GM19035 (cell line): ENCODE measurements around the gene LILRA5.
"Not testable (repeated sequence)": the region's sequence is repeated elsewhere in the genome, so short reads cannot be mapped to it uniquely, and the experiment has no call there.

ENCODE experiments used
- ATAC-seq: cut with Tn5 transposase; IDR thresholded peaks from one replicate; pipeline ENCODE4 v1.9.1; 2021; ENCODE audit not compliant: unreplicated experiment

The LILRA5 gene

DNA sequence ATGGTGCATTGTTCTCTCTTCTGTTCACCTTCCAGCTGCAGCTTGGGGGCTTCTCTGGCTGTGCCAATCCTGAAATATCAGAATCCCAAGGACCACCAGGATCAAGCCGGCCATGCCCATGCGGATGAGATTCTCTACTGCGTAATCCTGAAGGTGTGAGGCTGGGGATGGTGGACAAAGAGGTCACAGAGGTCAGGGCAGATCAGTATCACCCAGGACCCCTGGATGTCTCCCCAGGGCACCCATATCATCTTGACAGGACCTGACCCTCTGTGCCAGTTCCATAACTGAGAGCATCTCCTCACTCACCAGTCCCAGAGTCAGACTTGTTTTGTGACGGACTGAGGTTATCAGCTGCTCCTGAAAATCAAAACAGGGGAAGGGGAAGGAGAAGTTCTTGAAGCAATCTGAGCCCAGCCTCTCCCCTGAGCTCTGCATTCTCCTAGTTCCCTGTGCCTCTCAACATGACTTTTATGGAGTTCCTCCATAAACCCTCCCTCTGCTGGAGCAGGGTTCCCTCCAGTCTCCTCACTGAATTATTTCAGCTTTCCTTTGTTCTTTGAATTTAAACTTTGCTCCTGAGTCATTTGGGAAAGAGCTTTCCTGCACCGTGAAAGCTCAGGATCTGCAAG is 5.5 kb downstream of the LILRA5 start:
- no peak for ATAC-seq

DNA sequence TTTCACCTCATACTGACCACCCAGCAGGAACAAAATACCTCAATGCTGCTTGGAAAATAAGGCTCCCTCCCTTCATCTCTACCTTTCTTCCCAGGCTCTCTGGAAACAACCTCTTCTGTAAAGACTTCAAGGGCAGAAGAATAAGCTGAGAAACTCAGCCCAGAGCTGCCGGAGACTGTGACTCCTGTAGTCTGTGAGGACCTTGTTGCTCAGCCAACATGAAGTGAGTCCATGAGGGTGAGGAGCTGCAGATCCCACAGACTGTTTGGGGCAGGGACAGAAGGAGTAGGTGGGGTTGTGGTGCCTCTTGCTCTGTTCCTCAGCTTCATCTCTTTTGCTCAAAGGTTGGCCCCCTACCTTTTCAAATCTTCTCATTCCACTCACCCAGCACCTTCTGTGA is 7.8 kb downstream of the LILRA5 start:
- no peak for ATAC-seq

DNA sequence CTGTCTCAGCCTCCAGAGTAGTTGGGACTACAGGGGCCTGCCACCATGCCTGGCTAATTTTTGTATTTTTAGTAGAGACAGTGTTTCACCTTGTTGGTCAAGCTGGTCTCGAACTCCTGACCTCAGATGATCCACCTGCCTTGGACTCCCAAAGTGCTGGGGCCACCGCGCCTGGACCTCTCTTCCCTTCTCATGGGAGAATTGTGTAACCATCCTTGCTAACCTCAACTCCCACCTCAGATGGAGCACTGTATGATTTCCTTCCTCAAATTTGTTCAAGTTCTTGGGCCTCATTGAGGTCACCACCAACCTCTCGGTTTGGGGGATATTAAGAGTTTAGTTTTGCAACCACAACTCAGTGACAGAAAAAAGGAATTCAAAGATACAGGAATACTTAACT is 10.7 kb downstream of the LILRA5 start:
- no peak for ATAC-seq

DNA sequence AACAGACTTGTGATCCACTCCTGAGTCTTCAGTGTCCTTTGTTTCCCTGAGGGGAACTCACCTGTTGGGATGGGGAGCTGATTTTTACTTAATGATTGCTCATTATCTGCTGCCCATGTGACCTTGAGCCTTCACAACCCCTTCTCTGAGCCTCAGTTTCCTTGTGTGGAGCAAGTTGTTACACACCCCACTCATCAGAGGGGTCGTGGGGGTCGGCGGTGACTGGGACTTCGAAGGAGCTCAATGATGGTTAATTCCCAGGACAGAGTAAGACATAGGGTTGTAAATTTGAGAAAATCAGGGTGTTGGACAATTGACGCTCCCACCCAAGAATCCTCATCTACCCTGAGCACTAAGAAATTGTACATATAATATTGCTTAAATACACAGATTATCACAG is 13.5 kb downstream of the LILRA5 start:
- ATAC-seq = no peak

DNA sequence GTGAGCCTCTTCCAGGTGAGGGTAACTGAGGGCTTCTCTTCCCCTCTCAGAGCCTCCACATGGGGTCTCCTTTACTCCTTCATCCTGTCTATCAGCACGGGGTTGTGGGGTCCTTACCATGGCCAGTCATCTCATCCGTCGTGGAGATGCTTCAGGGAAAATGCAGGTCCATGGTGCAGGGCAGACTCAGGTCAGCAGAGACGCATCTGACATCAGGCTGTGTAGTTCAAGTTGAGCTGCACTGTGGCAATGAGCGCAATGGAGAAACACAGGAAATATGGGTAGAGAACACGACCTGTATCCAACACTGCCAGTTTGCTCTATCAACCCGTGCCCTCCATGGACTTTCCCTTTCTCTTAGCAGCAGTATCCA is 13.9 kb downstream of the LILRA5 start:
- ATAC-seq = no peak

DNA sequence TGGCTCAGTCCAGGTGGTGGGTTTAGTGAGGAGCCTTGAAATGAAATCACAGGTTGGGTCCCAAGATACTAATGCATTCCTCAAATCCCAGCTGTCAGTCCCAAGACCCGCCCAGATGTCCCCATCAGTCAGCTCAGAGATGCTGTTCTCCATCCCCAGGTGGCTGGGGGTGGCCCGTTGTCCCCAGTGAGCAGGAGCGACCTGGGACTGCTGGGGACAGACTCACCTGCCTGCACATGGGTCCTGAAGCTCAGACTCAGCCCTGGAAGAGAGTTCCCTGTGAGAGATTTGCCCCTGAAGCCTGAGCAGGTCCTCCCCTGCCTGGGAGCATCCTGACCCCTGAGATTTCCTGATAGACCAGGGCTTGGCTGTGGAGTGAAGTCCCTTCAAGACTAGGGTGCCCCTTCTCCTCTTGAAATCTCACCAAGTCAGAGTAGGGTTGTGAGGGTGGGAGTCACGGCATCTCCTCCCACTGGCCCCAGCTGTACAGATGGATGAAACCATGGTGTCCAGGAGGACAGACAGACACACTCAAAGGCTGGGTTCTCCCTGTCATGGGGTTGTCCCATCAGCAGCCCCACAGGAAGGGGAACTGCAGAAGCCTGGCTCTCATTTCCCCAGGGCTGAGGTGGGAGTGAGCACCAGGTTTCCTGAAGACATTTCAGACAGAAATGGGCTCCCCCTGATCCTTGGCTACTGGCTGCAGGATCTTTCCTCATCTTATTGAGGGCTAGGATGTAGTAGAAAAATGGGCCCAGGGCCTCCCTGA is 14.4 kb downstream of the LILRA5 start:
- no peak for ATAC-seq

DNA sequence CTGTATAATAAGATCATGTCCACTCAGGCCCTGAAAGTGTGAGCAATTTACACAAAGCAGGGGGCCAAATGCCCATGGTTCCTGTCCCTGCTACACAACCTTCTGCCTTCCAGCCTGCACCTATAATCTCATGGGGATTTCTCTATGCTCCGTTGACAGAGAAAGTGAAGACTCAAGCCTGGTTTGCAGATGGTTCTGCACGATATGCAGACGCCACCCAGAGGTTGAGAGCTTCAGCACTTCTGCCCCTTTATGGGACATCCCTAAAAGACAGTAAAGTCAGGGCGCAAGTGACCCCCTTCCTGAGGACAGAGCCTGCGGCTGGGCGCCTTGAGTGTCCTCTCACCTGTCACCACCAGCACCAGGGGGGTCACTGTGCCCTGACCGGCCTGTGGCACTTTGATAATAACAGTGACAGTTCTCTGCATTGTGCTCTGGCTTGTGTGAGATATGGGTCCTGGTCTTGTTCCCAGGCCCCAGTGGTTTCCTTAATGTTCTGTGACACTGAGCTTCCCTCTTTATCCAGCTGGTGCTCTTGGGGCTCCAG is 15.1 kb downstream of the LILRA5 start:
- ATAC-seq = no peak

DNA sequence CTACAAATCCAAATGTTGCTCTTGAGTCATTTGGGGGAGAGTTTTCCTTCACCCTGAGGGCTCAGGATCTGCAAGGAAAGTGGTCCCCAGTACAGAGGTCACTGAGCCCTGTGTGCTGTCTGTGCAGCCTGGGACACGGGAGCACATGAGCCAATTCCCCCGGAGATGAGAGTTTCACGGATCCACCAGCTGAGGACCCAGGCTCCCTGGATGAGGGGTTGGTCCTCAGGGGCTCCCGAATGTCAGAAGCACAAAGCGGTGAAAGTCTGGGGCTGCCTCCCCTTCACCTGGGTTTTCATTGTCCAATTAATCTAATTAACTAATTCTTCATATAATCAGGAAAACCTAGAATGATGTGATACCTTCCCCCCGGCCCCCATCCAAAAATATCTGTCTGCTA is 18.4 kb downstream of the LILRA5 start:
- no peak for ATAC-seq

DNA sequence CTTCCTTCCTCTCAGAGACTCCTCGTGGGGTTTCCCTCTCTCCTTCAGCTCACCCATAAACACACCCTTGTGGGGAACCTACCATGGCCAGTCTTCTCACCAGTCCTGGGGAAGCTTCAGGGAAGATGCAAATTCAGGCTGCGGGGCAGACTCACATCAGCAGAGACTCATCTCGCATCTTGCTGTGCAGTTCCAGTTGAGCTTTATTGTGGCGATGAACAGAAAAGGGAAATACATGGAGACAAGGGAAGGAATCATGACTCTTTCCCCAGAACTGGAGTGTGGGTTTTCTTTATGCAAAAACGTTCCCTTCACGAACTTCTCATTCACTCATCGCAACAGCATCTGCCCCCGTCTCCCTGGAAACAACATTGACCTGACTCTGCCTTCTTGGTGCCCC is 23.8 kb downstream of the LILRA5 start:
- ATAC-seq = not testable (repeated sequence)

DNA sequence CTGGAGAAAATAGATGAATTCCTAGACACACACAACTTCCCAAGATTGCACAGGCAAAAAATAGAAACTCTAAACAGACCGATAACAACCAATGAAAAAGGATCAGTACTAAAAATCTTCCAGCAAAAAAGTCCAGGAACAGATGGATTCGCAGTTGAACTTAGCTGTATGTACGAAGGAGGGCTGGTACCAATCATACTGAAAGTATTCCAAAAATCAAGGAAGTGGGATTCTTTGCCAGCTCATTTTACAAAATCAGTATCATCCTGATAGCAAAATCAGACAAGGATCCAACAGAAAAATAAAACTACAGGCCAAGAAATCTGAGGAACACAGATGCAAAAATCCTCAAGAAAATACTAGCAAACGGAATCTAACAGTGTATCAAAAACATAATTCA is 25.5 kb downstream of the LILRA5 start:
- ATAC-seq = no peak

DNA sequence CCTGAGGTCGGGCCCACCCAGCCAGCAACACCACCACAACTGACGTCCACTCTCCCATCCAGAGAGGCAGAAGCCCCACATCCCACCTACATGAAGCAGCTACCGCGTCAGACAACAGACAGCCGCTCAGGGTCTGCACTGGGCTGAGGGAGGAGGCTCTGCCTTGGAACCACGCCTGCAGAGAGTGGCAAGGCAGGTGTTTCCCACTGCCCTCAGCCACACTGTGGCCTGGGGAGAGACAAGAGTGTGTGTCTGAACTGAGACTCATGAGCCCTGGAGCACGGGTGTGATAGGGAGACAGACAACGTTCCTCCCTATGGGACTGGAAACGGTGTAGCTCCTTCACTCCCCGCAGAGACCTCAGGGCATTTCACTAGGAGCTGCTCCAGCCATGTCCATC is 26.7 kb downstream of the LILRA5 start:
- ATAC-seq = not testable (repeated sequence)

DNA sequence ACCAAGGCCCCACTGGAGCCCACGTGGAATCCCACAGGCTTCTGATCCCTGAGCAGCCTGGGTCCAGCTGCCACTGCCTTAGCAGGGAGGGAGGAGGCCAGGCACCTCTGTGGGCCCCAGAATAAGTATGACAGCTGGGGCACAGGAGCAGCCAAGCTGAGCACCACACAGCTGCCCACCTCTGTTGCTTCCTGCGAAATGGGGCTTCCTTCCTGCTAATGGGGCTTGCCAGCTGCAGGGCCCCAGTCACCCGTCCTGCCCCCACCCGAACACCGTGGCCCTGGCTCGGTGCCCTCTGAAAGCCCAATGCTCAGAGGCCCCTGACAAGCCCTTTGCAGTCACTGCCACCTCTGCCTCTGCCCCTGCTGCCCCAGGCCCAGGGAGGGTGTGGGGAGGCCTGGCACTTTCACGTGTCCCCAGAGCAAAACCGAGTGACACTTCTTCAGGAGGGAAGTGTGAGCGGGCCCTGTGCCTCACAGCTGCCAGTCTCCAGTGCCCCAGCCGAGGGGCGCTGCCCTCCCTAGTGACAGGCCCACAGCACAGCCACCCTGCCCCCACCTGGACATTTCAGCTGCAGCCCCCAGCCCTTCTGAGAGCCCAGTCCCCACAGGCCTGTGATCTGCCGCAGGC is 27.4 kb downstream of the LILRA5 start:
- not testable (repeated sequence) for ATAC-seq

DNA sequence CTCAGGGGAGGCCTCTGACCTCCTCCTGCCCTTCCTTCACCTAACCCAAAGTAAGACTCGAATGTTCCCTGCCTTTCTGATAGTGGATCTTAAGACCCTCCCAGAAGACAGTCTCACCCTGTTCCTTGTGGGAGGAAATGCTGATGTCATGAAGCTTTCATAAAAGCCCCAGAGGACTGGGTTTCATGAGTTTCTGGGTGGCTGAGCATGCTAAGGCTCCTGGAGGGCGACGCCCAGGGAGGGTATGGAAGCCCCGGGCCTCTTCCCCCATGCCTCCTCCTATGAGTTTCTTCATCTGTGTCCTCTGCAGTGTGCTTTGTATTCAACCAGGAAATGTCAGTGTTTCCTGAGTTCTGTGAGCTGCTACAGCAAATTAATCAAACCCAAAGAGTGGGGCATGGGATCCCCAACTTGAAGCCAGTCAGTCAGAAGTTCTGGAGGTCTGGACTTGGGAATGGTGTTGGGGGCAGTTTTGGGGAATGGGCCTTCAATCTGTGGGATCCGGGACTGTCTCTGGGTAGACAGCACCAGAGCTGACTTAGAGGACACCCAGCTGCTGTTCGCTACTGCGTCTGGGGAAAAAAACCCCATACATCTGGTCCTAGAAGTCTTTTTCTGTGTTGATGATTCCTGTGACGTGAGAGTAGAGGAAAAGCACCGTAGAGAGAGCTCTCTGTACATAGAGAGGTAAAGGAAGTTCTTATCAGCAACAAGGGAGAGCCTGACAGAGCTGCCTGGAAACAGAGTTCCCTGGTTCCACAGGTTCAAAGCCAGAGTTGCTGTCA is 30.1 kb downstream of the LILRA5 start:
- no peak for ATAC-seq

DNA sequence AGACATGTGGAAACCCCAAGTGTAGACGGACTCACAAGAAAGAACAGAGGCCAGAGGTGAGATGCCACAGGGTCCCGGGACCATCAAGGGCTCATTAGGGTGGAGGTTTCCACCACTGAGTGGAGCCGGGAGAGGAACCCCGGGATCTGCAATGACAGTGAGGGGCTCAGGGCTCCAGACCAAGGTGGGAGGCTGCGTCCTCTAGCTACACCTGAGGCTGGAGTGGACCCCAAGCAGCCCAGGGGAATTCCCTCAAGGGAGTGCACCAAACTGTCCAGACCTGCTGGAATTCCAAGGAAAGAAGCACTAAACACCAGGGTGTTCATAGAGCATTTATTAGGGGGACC is 31.3 kb downstream of the LILRA5 start:
- ATAC-seq = not testable (repeated sequence)

DNA sequence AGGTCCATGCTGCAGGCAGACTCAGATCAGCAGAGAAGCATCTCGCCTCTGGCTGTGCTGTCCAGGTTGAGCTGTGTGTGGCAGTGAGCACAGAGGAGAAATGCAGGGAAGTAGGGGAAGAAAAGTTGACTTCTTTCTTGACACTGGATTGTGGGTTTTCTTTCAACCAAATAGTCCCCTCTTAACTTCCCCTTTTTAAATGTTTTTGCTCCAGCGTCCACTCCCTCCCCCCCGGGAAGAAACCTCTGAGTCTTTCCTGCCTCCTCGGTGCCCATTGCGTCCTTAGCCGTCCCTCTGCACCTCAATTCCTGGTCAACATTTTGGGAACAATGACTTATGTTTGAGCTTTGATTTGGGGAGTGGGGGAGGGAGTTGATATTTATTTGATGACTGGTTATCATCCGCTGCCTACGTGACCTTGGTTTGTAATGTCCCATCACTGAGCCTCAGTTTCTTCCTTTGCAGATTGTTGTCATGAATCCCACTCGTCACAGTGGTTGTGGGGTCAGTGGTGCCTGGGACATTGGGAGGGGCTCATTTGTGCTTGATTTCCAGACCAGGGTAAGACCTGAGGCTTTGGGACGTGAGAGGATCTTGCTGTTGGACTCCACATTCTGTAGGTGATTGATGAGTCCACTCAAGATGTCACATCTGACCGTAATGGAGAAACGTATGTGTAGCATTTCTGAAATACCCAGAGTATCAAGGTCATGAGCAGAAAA is 31.8 kb downstream of the LILRA5 start, which contains the start of gene LILRB2:
Gene LILRB2, minus strand, starts transcription at position 104 of the 722 bp plus-strand sequence. CDS start 614 bp downstream, outside the sequence.
- no peak for ATAC-seq

DNA sequence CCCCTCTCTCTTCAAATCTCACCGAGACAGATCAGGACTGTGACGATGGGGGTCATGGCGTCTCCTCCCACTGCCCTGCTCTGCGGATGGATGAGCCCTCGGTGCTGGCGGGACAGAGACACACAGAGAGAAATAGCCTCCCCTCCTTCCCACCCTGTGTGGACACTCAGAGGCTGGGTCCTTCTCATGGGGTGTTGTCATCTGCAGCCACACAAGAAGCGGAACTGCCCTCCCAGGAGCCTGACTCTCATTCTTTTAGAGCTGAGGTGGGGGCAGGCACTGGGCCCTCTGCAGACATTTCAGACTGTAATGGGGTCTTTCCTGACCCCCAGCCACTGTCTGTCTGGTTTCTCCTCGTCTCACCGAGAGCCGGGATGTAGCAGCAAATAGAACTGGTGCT is 32.5 kb downstream of the LILRA5 start:
- not testable (repeated sequence) for ATAC-seq

DNA sequence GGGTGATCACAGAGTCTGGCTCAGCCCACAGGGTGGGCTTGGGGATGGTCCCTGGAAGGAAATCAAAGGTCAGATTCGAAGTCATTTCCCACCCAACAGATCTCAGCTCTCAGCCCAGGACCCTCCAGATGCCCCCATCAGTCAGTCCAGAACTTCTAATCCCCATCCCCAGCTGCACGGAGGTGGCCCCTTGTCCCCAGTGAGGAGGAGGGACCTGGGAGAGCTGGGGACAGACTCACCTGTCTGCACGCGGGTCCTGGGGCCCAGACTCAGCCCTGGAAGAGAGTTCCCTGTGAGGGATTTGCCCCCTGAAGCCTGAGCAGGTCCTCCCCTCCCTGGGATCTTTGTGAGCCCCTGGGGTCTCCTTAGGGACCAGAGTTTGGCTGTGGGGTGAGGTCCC is 32.9 kb downstream of the LILRA5 start:
- not testable (repeated sequence) for ATAC-seq

DNA sequence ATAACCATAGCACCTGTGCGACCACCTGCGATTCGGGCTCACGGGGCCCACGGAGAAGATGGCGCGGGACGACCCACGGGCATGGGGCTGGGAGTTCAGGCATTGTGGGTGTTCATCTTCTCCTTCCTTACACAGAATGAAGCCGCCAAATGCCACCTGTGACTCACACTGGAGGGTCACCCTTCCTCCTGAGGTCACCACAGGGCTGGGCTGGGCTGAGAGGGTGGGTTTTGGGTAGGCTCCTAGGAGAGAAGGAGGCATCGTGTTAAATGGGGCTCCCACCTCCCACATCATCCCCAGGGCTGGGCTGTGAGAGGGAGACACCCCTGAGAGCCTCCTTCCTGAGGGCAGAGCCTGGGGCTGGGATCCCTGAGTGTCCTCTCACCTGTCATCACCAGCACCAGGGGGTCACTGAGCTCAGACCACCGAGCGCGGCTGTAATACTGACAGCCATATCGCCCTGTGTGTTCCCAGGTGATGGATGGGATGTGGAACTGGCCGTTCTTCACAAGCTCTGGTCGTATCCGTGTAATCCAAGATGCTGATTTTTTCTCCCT is 33.5 kb downstream of the LILRA5 start:
- no peak for ATAC-seq

DNA sequence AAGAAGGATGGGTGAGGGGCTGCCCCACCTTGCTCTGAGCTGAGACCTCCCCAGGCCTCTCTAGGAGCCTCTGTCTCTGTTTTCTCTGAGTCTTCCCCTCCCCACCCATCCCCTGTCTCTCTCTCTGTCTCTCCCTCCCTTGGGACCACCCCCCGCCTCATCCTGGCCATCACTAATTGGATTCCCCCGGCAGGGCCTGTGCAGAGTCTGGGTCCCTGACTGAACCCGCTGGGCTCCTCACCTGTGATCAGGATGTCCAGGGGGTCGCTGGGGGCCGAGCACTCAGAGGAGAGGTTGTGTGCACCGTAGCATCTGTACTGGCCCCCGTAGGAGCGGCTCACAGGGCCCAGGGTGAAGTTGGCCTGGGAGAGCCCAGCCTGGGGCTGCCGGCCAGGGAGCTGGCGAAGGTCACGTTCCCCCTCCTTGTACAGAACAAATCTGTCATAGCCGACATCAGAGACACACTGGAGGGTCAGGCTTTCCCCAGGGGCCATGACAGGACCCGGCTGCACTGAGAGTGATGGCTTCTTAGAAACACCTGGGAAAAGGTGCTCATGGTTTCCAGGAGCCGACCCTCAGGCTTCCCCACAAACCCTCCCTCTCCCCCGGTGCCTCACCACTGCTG is 34.3 kb downstream of the LILRA5 start:
- not testable (repeated sequence) for ATAC-seq

DNA sequence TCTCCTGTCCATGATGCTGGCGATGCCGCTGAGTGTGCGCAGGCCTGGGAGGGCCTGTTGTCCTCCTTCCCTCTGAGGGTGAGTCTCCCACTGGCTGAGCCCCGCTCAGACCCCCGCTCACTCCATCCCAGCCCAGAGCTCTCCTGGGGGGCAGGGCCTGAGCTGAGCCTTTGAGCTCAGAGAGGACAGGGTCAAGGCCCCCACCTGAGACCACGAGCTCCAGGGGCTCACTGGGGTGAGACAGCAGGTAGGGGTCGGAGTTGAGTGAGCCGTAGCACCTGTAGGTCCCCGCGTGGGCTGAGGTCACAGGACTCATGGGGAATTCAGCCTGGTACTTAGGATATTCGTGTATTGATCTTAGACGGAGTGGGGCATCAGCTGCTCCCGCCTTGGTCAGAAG is 34.9 kb downstream of the LILRA5 start:
- ATAC-seq = not testable (repeated sequence)
